H9 (cell line): ENCODE measurements around the gene FHOD3. TPM values are rescaled to one million over a fixed set of nuclear protein-coding genes. Genes with fewer than 3 reads are reported as not detected.

Experiments
- DNase-seq: peaks from one replicate; pipeline ENCODE4 v3.0.0-alpha.2; 2017
- H2AFZ ChIP-seq: one replicate; pipeline ENCODE4 v1.6.1; 2013; ENCODE audit warnings: mild to moderate bottlenecking, low read length, control low read depth, moderate library complexity
- H2AK5ac ChIP-seq: 2 replicates; pipeline ENCODE4 v1.6.1; 2013; ENCODE audit warnings: low read length, control low read depth, mixed read lengths; ENCODE audit not compliant: insufficient read length
- H2BK120ac ChIP-seq: one replicate; pipeline ENCODE4 v1.6.1; 2013; ENCODE audit warnings: low read depth, mild to moderate bottlenecking, low read length, control low read depth, inconsistent platforms; ENCODE audit not compliant: poor library complexity, severe bottlenecking
- H2BK12ac ChIP-seq: 2 replicates; pipeline ENCODE4 v1.6.1; 2013; ENCODE audit warnings: low read length, control low read depth, mixed read lengths, low read depth; ENCODE audit not compliant: insufficient read length
- H2BK15ac ChIP-seq: 2 replicates; pipeline ENCODE4 v1.6.1; 2013; ENCODE audit warnings: low read depth, low read length, control low read depth
- H2BK20ac ChIP-seq: one replicate; pipeline ENCODE4 v1.6.1; 2013; ENCODE audit warnings: low read depth, mild to moderate bottlenecking, low read length, control low read depth, inconsistent platforms; ENCODE audit not compliant: poor library complexity, severe bottlenecking
- H2BK5ac ChIP-seq: 2 replicates; pipeline ENCODE4 v1.6.1; 2013; ENCODE audit warnings: low read length, control low read depth, mixed read lengths; ENCODE audit not compliant: insufficient read length
- H3K14ac ChIP-seq: 2 replicates; pipeline ENCODE4 v1.6.1; 2013; ENCODE audit warnings: low read length, control low read depth; ENCODE audit not compliant: insufficient read depth
- H3K18ac ChIP-seq: 2 replicates; pipeline ENCODE4 v1.6.1; 2013; ENCODE audit warnings: low read depth, mild to moderate bottlenecking, mixed read lengths, low read length, control low read depth; ENCODE audit not compliant: insufficient read length
- H3K23ac ChIP-seq: 2 replicates; pipeline ENCODE4 v1.6.1; 2013; ENCODE audit warnings: low read length, control low read depth, mixed read lengths, low read depth; ENCODE audit not compliant: insufficient read length
- H3K23me2 ChIP-seq: 2 replicates; pipeline ENCODE4 v1.6.1; 2013; ENCODE audit warnings: low read depth, mild to moderate bottlenecking, mixed read lengths, low read length, control low read depth; ENCODE audit not compliant: insufficient read length, poor library complexity, severe bottlenecking
- H3K27ac ChIP-seq: 2 replicates; pipeline ENCODE4 v1.5.1; 2013; ENCODE audit warnings: low read length, control low read depth, mixed read lengths, low read depth; ENCODE audit not compliant: insufficient read length
- H3K27me3 ChIP-seq: 2 replicates; pipeline ENCODE4 v1.6.1; 2013; ENCODE audit warnings: low read length, control low read depth, inconsistent platforms; ENCODE audit not compliant: insufficient read depth
- H3K4ac ChIP-seq: 2 replicates; pipeline ENCODE4 v1.6.1; 2013; ENCODE audit warnings: low read depth, mild to moderate bottlenecking, control low read depth, inconsistent platforms, low read length, moderate library complexity
- H3K4me1 ChIP-seq: 2 replicates; pipeline ENCODE4 v1.6.1; 2013; ENCODE audit warnings: low read length, control low read depth, inconsistent platforms; ENCODE audit not compliant: insufficient read depth
- H3K4me2 ChIP-seq: 2 replicates; pipeline ENCODE4 v1.6.1; 2013; ENCODE audit warnings: low read length, control low read depth, mixed read lengths; ENCODE audit not compliant: insufficient read length, insufficient read depth
- H3K56ac ChIP-seq: 2 replicates; pipeline ENCODE4 v1.6.1; 2013; ENCODE audit warnings: low read depth, mild to moderate bottlenecking, mixed read lengths, low read length, control low read depth; ENCODE audit not compliant: insufficient read length
- H3K79me1 ChIP-seq: 2 replicates; pipeline ENCODE4 v1.6.1; 2013; ENCODE audit warnings: low read depth, mild to moderate bottlenecking, moderate library complexity, low read length, control low read depth, inconsistent platforms; ENCODE audit not compliant: insufficient read depth, poor library complexity, severe bottlenecking
- H3K79me2 ChIP-seq: 2 replicates; pipeline ENCODE4 v1.6.1; 2013; ENCODE audit warnings: low read length, control low read depth, inconsistent platforms; ENCODE audit not compliant: insufficient read depth
- H3K9ac ChIP-seq: 2 replicates; pipeline ENCODE4 v1.6.1; 2013; ENCODE audit warnings: low read length, control low read depth, mixed read lengths; ENCODE audit not compliant: insufficient read length; ENCODE audit errors: extremely low read depth
- H3K9me3 ChIP-seq: one replicate; pipeline ENCODE4 v1.6.1; 2013; ENCODE audit warnings: low read depth, low read length, inconsistent platforms; ENCODE audit not compliant: control insufficient read depth
- H3T11ph ChIP-seq: one replicate; pipeline ENCODE4 v1.6.1; 2013; ENCODE audit warnings: mild to moderate bottlenecking, low read length, control low read depth, inconsistent platforms
- H4K20me1 ChIP-seq: one replicate; pipeline ENCODE4 v1.6.1; 2013; ENCODE audit not compliant: control insufficient read depth, insufficient read length, insufficient read depth
- H4K5ac ChIP-seq: 2 replicates; pipeline ENCODE4 v1.6.1; 2013; ENCODE audit warnings: low read depth, mild to moderate bottlenecking, mixed read lengths, low read length, control low read depth; ENCODE audit not compliant: insufficient read length
- H4K8ac ChIP-seq: replicated peaks from 2 replicates; pipeline ENCODE4 v1.6.1; 2013; ENCODE audit warnings: low read length, control low read depth, mixed read lengths, low read depth; ENCODE audit not compliant: insufficient read length
- H4K91ac ChIP-seq: 2 replicates; pipeline ENCODE4 v1.6.1; 2013; ENCODE audit warnings: low read depth, mild to moderate bottlenecking, moderate library complexity, mixed read lengths, low read length, control low read depth; ENCODE audit not compliant: insufficient read length
- H3K27ac Mint-ChIP-seq, 3 experiments: 2 replicates in 2 of 3; 3 replicates in 1 of 3; pipeline ENCODE4 v1.8.0; 2020 to 2021; ENCODE audit warnings: mixed read lengths in 3 of 3, mild to moderate bottlenecking in 1 of 3, moderate library complexity in 1 of 3
- H3K27me3 Mint-ChIP-seq: 2 replicates; pipeline ENCODE4 v1.8.0; 2021; ENCODE audit warnings: low read depth, mild to moderate bottlenecking, moderate library complexity, mixed read lengths
- H3K36me3 Mint-ChIP-seq, 3 experiments: 2 replicates in 2 of 3; 3 replicates in 1 of 3; pipeline ENCODE4 v1.8.0; 2020 to 2021; ENCODE audit warnings: low read depth in 3 of 3, mixed read lengths in 3 of 3; ENCODE audit not compliant: insufficient read depth in 1 of 3
- H3K4me1 Mint-ChIP-seq, 2 experiments: 2 replicates each; pipeline ENCODE4 v1.8.0; 2020; ENCODE audit warnings: mixed read lengths in 2 of 2
- H3K4me3 Mint-ChIP-seq, 2 experiments: 2 replicates in 1 of 2; 3 replicates in 1 of 2; pipeline ENCODE4 v1.8.0; 2020 to 2021; ENCODE audit warnings: mild to moderate bottlenecking in 2 of 2, mixed read lengths in 2 of 2, moderate library complexity in 1 of 2
- H3K9me3 Mint-ChIP-seq, 2 experiments: 2 replicates in 1 of 2; 3 replicates in 1 of 2; pipeline ENCODE4 v1.8.0; 2020; ENCODE audit warnings: mild to moderate bottlenecking in 2 of 2, mixed read lengths in 2 of 2, moderate library complexity in 1 of 2
- WGBS: extraction: QIAGEN DNeasy Blood & Tissue Kit; methylation state at CpG from one replicate; pipeline ENCODE4 v1.1.7; 2013; ENCODE audit warnings: missing lambda C conversion rate, low lambda C conversion rate, mixed read lengths; ENCODE audit not compliant: insufficient read length; ENCODE audit errors: extremely low coverage; 5-methylcytosine and 5-hydroxymethylcytosine counted together
- total RNA-seq: library from RNA; stranded (reverse); gene quantifications from 2 replicates; pipeline ENCODE4 v1.2.1, GENCODE V29; 2021
- TF ChIP-seq, protein P1 (sequence below): fragments of 200-600 bp; sonication (generic); conservative IDR thresholded peaks from 3 replicates; pipeline ENCODE4 v1.8.0; 2021; ENCODE audit warnings: antibody characterized with exemption, mild to moderate bottlenecking

The FHOD3 gene
- total RNA-seq, 1 experiment from 2014 or later, result 8.0 TPM

DNA sequence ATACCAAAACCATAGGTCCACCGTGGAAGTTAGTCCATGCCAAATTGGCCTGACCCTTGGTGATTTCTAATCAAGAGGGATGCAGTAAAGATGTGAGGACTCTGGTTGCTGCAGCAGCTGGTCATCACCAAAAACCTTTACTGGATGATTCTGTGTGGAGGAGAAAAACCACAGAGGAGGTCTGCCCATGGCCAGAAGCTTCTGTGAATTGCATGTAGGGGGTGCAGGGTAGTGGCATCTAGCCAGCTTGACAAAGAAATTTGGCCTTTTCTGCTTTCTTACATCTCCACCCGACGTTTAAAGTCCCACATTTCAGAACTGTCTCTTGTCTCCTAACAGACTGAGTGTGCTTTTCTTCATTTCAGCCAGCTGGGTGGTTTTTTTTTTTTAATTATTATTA is 351.3 kb downstream of the FHOD3 start:
- no CpG with 5 or more reads among the region's 3 CpGs for WGBS

More for the DNA sequence above, 351.3 kb downstream of the FHOD3 start:
- H3K4me1 ChIP-seq, result no peaks in the 10 kb centered on the region
- no peak overlapping the region for H2BK15ac ChIP-seq
- H3K27me3 Mint-ChIP-seq, result peaks cover 6% of the 10 kb centered on the region
- no peak overlapping the region for H3K56ac ChIP-seq
- H3K23ac ChIP-seq, result no peak overlapping the region
- no peak overlapping the region for H3K9ac ChIP-seq
- H2BK20ac ChIP-seq, result no peak overlapping the region
- no peaks in the 10 kb centered on the region for H3K79me1 ChIP-seq
- H3K4me2 ChIP-seq, result no peak overlapping the region
- H3K9me3 Mint-ChIP-seq, result no peaks in the 10 kb centered on the region; a peak in 1 of 5 replicates
- no peaks in the 10 kb centered on the region for H3K23me2 ChIP-seq
- no peak overlapping the region for H2AK5ac ChIP-seq
- H2BK120ac ChIP-seq, result no peak overlapping the region
- H3K4ac ChIP-seq, result no peak overlapping the region
- no peak overlapping the region for H4K8ac ChIP-seq
- no peak overlapping the region for H3K4me3 Mint-ChIP-seq
- H2BK5ac ChIP-seq, result no peak overlapping the region
- no peaks in the 10 kb centered on the region for H3K27me3 ChIP-seq
- no peak overlapping the region for H3K18ac ChIP-seq
- H3T11ph ChIP-seq, result no peak overlapping the region
- H3K27ac ChIP-seq, result no peak overlapping the region
- no peak overlapping the region for H3K27ac Mint-ChIP-seq
- no peaks in the 10 kb centered on the region for H4K20me1 ChIP-seq
- no peak for DNase-seq
- peaks cover 3 to 10% of the 10 kb centered on the region in 2 experiments for H3K4me1 Mint-ChIP-seq
- H4K91ac ChIP-seq, result no peak overlapping the region
- H3K79me2 ChIP-seq, result no peaks in the 10 kb centered on the region
- H3K9me3 ChIP-seq, result no peaks in the 10 kb centered on the region
- no peak overlapping the region for H2AFZ ChIP-seq
- H3K36me3 Mint-ChIP-seq, result peaks cover 0 to 6% (median 0%) of the 10 kb centered on the region in 3 experiments; a peak in 2 of 7 replicates
- no peak overlapping the region for H2BK12ac ChIP-seq
- no peak overlapping the region for H3K14ac ChIP-seq
- TF ChIP-seq, protein P1, sequence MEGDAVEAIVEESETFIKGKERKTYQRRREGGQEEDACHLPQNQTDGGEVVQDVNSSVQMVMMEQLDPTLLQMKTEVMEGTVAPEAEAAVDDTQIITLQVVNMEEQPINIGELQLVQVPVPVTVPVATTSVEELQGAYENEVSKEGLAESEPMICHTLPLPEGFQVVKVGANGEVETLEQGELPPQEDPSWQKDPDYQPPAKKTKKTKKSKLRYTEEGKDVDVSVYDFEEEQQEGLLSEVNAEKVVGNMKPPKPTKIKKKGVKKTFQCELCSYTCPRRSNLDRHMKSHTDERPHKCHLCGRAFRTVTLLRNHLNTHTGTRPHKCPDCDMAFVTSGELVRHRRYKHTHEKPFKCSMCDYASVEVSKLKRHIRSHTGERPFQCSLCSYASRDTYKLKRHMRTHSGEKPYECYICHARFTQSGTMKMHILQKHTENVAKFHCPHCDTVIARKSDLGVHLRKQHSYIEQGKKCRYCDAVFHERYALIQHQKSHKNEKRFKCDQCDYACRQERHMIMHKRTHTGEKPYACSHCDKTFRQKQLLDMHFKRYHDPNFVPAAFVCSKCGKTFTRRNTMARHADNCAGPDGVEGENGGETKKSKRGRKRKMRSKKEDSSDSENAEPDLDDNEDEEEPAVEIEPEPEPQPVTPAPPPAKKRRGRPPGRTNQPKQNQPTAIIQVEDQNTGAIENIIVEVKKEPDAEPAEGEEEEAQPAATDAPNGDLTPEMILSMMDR, result no peak
- H4K5ac ChIP-seq, result no peak overlapping the region
